SJCRH30 (cell line): Measurements from ENCODE around the gene NR2F2. TPM values are rescaled to one million over a fixed set of nuclear protein-coding genes. Genes with fewer than 3 reads are reported as not detected.
A peak's percentile ranks its signal among the peaks of the same experiment; 100 is the strongest.

ENCODE experiments used
- DNase-seq, 2 experiments: peaks; one replicate each; pipeline ENCODE4 v3.0.0-alpha.2; 2015 to 2020
- H3K27ac ChIP-seq: fragments of 250-450 bp; sonication (Bioruptor Pico); 2 replicates; pipeline ENCODE4 v1.5.1; 2020; ENCODE audit warnings: mild to moderate bottlenecking, moderate library complexity
- H3K27me3 ChIP-seq: fragments of 250-450 bp; sonication (Bioruptor Pico); 2 replicates; pipeline ENCODE4 v1.5.1; 2020; ENCODE audit warnings: mild to moderate bottlenecking, moderate library complexity
- H3K36me3 ChIP-seq: fragments of 250-450 bp; sonication (Bioruptor Pico); 2 replicates; pipeline ENCODE4 v1.5.1; 2020; ENCODE audit warnings: mild to moderate bottlenecking, moderate library complexity
- H3K4me1 ChIP-seq: fragments of 250-450 bp; sonication (Bioruptor Pico); 2 replicates; pipeline ENCODE4 v1.5.1; 2020; ENCODE audit warnings: mild to moderate bottlenecking, moderate library complexity
- H3K4me3 ChIP-seq: fragments of 250-450 bp; sonication (Bioruptor Pico); 2 replicates; pipeline ENCODE4 v1.5.1; 2020; ENCODE audit warnings: mild to moderate bottlenecking, moderate library complexity
- H3K9me3 ChIP-seq: fragments of 250-450 bp; sonication (Bioruptor Pico); replicated peaks from 2 replicates; pipeline ENCODE4 v1.5.1; 2020; ENCODE audit warnings: mild to moderate bottlenecking, moderate library complexity
- total RNA-seq: library from RNA; depleted of rRNA; stranded (reverse); fragments of >200 nt; shearing (Covaris generic); gene quantifications from 2 replicates; pipeline ENCODE4 v1.2.3, GENCODE V29; 2014

NR2F2 gene
- total RNA-seq, 1 experiment from 2014 or later, result 24.5 TPM

DNA sequence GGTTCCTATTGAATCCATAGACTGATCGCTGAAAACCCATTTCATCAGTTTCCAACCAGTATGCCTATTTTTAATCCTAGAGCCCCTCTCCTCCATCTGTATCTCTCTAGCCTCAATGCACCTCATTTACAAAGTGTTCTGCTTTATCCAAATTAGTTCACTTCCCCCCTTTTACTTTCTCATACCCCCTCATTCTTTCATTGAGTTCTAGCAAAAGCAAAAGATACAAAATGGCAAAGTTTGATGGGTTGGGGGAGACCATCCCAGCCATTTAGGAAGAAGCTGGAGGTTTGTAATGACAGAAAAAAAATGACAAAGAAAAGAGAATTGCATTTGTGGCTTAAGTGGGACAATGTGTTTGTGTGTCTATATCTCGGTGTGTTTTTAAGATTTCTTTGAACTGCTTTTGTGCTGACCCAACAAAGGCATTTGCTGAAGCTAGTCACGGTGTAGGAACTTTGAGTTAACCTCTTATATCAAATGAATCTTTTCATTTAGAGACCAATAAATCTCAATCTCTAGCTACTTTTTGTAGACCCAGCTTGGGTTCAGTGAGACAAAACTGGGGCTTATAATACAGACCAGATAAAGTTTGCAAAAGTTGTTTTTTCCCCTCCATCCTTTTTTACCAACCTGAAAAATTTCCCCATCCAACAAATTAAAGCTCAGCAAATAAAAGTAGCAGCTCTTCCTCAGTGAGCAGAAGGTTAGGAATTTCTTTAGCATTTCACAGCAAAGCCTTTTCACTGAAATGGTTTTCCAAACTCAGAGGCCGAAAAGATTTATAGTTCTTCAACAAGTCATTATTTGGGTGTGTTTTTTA, 18.7 kb downstream of the NR2F2 start:
- Histone ChIP-seq H3K27ac (no peak overlapping the region), H3K4me3 (no peak overlapping the region), H3K27me3 (no peaks in the 10 kb centered on the region), H3K36me3 (peaks cover 10% of the 10 kb centered on the region), H3K9me3 (no peaks in the 10 kb centered on the region), H3K4me1 (no peaks in the 10 kb centered on the region)
- no peak for DNase-seq

DNA sequence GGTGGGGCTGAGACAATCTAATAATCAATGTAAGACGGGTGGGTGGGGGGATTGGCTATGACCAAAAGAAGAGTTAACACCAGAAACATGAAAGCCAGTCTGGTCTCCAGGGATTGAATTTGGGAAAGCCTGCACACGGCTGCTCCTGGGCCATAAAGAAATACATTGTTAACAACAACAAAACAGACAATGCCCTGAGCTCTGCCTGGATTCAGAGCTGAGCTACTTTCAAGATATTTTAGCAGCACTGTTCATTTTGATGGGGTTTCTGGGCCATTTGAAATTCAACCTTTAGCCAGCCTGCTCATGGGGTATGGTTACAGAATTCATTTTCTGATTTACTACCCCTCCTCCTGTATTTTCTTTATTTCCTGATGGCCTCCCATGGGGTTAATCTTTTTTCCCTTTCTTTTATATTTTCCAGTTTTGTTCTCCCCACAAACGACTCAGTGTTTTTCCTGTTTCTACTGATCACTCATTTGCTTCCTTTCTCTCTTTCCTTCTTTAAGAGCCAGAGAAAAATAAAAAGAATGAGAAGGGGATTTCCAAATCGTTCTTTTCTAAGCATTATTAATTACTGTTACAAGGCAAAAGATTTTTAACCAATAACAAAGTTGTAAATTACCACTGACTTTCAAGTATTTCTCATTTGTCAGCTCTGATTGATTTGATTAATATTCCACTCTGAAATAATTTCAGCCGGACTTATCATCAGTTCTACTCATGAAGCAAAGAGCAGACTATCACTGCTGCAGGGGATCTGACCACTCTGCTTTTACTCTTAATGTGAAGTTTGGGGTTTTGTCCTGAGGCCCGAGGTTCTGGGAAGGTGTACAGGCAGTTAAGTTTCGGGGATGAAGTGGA, 19.6 kb downstream of the NR2F2 start:
- no peaks in the 10 kb centered on the region for H3K4me1 ChIP-seq
- peaks cover 10% of the 10 kb centered on the region for H3K36me3 ChIP-seq
- H3K4me3 ChIP-seq, result no peak overlapping the region
- no peak overlapping the region for H3K27ac ChIP-seq
- DNase-seq, result no peak
- H3K9me3 ChIP-seq, result no peaks in the 10 kb centered on the region
- H3K27me3 ChIP-seq, result no peaks in the 10 kb centered on the region

GRCh38 chr15:96350934-96351724, 20.6 kb downstream of the NR2F2 start:
- H3K27ac ChIP-seq, result no peak overlapping the region
- H3K9me3 ChIP-seq, result no peaks in the 10 kb centered on the region
- H3K36me3 ChIP-seq, result peaks cover 10% of the 10 kb centered on the region
- DNase-seq, result no peak
- H3K27me3 ChIP-seq, result no peaks in the 10 kb centered on the region
- peaks cover under 1% of the 10 kb centered on the region; the same call in 1 of the 2 replicates for H3K4me1 ChIP-seq
- H3K4me3 ChIP-seq, result no peak overlapping the region

GRCh38 chr15:96351761-96352603, 21.5 kb downstream of the NR2F2 start:
- DNase-seq, result no peak
- Histone ChIP-seq H3K27me3 (no peaks in the 10 kb centered on the region), H3K36me3 (peaks cover 5% of the 10 kb centered on the region; the same call in 1 of the 2 replicates), H3K4me1 (peaks cover 4% of the 10 kb centered on the region; the same call in 1 of the 2 replicates), H3K9me3 (no peaks in the 10 kb centered on the region), H3K27ac (no peak overlapping the region), H3K4me3 (no peak overlapping the region)

DNA sequence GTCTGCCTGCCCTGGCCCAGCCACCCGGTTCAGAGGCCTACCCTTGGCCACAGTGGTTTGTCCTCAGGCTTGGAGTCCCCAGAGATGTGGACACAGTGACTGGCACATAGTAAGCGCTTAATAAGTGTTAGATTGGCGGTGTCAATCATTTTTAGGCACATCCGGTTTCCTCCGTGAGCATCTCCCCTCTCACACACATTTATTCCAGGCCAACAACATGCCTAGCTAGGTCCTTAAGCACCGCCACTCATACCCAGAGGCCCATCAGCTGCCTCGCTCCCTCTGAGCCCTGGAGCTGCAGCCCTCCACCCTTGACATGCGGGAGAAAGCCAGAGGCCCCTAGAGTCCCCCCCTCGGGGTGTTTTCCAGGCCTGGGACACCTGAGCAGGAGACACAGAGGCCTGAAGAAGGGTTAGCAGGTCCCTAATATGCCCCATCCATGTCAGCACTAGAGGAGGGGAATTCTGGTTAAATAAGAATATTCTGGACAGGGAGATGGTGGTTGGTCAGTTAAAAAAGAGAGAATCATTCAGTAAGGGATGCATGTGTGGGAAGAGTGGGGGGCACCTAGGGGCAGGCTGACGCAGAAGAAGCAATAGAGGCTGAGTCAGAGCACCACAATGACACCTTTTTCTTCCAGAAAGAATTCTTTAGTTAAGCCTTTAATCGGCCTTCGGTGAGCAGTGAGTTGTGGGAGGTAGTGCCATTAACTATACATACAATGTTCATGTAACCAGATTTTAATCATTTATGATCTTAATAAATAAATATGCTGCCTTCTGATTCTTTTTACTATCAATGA, 22.3 kb downstream of the NR2F2 start:
- no peaks in the 10 kb centered on the region for H3K27me3 ChIP-seq
- H3K4me1 ChIP-seq, result peaks cover 4% of the 10 kb centered on the region; the same call in 1 of the 2 replicates
- H3K36me3 ChIP-seq, result peaks cover 5% of the 10 kb centered on the region; the same call in 1 of the 2 replicates
- no peaks in the 10 kb centered on the region for H3K9me3 ChIP-seq
- H3K4me3 ChIP-seq, result no peak overlapping the region
- no peak for DNase-seq
- H3K27ac ChIP-seq, result no peak overlapping the region

GRCh38 chr15:96353416-96353929, 23.0 kb downstream of the NR2F2 start:
- H3K27ac ChIP-seq, result no peak overlapping the region
- H3K4me1 ChIP-seq, result peaks cover 4% of the 10 kb centered on the region; the same call in 1 of the 2 replicates
- no peaks in the 10 kb centered on the region for H3K9me3 ChIP-seq
- H3K36me3 ChIP-seq, result peaks cover 5% of the 10 kb centered on the region; the same call in 1 of the 2 replicates
- no peaks in the 10 kb centered on the region for H3K27me3 ChIP-seq
- no peak for DNase-seq
- no peak overlapping the region for H3K4me3 ChIP-seq

- Histone ChIP-seq H3K36me3 (peaks cover 5% of the 10 kb centered on the region; the same call in 1 of the 2 replicates), H3K27ac (peak overlapping the region; percentile 26; the same call in 1 of the 2 replicates), H3K4me3 (peak overlapping the region; percentile 51), H3K9me3 (no peaks in the 10 kb centered on the region), H3K4me1 (peaks cover 4% of the 10 kb centered on the region; the same call in 1 of the 2 replicates), H3K27me3 (no peaks in the 10 kb centered on the region)
- DNase-seq, result peak in 1 of 2 experiments; percentile 19
Measured at GRCh38 chr15:96353930-96354730, 23.6 kb downstream of the NR2F2 start.

GRCh38 chr15:96354731-96355567, 24.4 kb downstream of the NR2F2 start:
- no peaks in the 10 kb centered on the region for H3K27me3 ChIP-seq
- peaks cover 4% of the 10 kb centered on the region; the same call in 1 of the 2 replicates for H3K4me1 ChIP-seq
- peak in 1 of 2 experiments; percentile 28 for DNase-seq
- H3K9me3 ChIP-seq, result no peaks in the 10 kb centered on the region
- peak overlapping the region; percentile 51 for H3K4me3 ChIP-seq
- peaks cover 5% of the 10 kb centered on the region; the same call in 1 of the 2 replicates for H3K36me3 ChIP-seq
- H3K27ac ChIP-seq, result peak overlapping the region; percentile 26; the same call in 1 of the 2 replicates

GRCh38 chr15:96355568-96356187, 25.2 kb downstream of the NR2F2 start:
- Histone ChIP-seq H3K9me3 (no peaks in the 10 kb centered on the region), H3K27ac (no peak overlapping the region), H3K4me3 (no peak overlapping the region), H3K27me3 (no peaks in the 10 kb centered on the region), H3K4me1 (peaks cover 4% of the 10 kb centered on the region; the same call in 1 of the 2 replicates), H3K36me3 (peaks cover 2% of the 10 kb centered on the region; the same call in 1 of the 2 replicates)
- DNase-seq, result peak in 1 of 2 experiments; percentile 15

GRCh38 chr15:96356494-96357455, 26.3 kb downstream of the NR2F2 start:
- Histone ChIP-seq H3K9me3 (no peaks in the 10 kb centered on the region), H3K4me1 (peaks cover 4% of the 10 kb centered on the region; the same call in 1 of the 2 replicates), H3K36me3 (no peaks in the 10 kb centered on the region), H3K4me3 (peak overlapping the region; percentile 70), H3K27ac (peak overlapping the region; percentile 54), H3K27me3 (no peaks in the 10 kb centered on the region)
- peak; percentile 81 to 91 for DNase-seq
